GM21360 (cell line): ENCODE data around the gene BHLHE23.

Experiments
- ATAC-seq: cut with Tn5 transposase; IDR thresholded peaks from one replicate; pipeline ENCODE4 v1.9.1; 2021; ENCODE audit warnings: mild to moderate bottlenecking, moderate library complexity; ENCODE audit not compliant: unreplicated experiment

The BHLHE23 gene

GRCh38 chr20:62993856-62994494, 12.8 kb downstream of the BHLHE23 start:
- ATAC-seq, result no peak

GRCh38 chr20:62991863-62992262, 14.9 kb downstream of the BHLHE23 start:
- no peak for ATAC-seq

DNA sequence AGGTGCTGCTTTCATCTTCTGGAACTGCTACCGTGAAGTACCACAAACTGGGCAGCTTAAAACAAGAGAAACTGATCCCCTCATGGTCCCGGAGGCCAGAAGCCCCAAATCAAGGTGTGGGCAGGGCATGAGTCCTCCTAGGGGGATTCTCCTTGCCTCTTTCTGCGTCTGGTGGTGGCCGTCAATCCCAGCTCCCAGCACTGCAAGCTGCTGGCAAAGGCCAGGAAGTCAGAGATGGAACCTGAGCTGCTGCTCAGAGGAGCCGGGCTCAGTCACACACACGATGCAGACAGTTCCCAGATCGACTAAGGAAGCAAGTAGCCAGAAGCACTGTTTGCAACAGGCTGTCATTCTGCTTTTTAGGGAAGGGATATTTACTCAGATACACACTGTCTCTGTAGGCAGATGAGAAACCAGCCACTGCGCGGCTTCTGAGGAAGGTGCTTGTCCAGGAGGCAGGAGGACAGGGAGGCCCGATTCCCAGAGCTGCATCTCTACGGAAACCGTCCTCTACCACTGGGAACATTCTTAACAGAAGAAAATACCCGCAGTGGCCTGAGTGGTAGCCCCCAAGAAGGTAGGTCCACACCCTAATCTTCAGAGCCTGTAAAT, 15.5 kb downstream of the BHLHE23 start:
- ATAC-seq, result no peak

- no peak for ATAC-seq
Observed at GRCh38 chr20:62990306-62990825, 16.4 kb downstream of the BHLHE23 start.

DNA sequence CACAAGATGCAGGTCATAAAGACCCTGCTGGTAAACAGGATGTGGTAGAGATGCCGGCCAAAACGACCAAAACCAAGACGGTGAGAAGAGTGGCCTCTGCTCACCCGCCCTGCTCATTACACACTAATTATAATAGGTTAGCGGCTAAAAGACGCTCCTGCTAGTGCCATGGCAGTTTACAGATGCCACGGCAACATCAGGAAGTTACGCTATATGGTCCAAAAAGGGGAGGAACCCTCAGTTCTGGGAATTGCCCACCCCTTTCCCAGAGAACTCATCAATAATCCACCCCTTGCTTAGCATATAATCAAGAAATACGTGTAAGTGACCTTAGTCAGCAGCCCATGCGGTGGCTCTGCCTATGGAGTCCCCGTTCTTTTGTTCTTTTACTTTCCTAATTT, 17.6 kb downstream of the BHLHE23 start:
- no peak for ATAC-seq

- ATAC-seq, result no peak
Observed at GRCh38 chr20:62987114-62987513, 19.6 kb downstream of the BHLHE23 start.

GRCh38 chr20:62986257-62986800, 20.4 kb downstream of the BHLHE23 start:
- ATAC-seq, result no peak

- no peak for ATAC-seq
Observed at GRCh38 chr20:62985444-62985778, 21.4 kb downstream of the BHLHE23 start.

DNA sequence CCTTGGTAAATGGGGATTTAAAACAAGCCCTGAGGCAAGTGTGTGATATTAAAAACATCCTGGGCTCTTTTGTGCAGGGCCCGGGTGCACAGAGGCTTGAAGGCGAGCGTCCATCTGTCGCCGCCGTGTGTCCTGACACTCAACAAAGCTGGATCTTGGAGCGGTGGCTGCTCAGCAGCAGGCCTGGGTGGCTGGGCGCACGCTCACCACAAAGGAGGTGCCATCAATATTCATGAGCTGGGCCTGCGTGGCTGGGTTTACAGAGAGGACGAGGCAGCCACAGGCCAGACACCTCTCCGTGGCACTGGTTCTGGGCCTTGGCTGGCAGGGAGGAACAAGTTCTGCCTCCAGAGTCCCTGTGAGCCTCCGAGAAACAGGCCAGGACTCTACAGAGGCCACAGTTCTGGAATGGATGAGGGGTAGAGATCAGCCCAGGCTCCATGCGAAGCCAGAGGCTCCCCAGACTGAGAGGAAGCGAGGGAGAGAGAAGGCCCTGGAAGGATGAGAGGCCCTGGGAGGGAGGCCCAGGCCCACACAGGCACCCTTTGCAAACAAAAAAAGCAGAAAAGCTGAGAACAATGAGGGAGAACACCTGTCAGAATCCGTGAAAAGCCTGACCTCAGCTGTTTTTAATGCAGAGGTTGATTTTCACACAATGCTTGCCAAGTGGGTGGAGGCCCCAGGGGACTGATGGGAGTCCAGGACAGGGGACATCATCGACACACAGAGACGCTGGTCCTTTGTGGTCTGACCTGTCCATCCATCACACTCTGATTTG, 21.9 kb downstream of the BHLHE23 start:
- ATAC-seq, result no peak

- ATAC-seq, result no peak
Observed at GRCh38 chr20:62983210-62983609, 23.6 kb downstream of the BHLHE23 start.

DNA sequence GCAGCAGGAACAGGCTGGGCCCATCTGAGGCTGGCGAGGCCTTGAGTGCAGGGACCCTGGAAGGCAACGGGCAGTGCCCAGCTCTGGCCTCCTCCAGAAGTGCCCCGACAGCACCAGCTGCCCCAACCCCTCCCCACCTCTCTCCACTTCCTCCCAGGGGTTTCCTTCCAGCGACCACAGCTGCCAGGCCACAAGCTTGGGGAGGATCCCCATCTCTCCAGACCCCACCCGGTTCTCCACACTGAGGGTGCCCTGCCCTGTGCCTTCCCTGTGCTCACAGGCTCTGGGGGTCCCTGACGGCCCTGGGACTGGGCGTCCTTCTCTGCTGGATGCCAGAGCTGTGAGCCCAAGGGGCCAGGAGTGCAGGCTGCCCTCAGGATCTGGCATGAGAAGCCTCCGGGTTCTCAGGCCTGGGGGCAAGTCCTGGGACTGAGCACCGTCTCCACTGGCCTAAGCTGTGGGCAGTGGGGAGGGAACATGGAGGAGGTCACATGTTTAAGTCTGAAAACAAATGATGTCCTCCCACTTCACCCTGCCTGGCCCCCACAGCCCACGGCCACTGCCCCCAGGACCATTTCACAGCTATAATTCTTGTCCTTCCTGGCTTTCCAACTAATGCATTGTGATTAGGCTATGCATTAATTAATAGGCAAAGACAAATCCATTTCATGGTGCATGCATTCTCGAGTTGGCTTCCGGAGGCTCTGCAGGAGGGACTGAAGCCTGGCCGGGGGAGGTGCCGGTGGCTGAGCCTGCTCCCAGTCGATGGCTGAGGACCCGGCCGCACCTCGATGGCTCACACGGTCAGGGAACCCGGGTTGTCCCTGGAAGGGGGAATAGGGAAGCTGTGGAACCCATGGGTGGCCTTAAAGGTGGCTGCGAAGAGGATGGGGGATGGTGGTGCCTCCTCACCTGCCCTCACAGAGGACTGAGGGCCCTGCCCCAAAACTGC, 24.4 kb downstream of the BHLHE23 start:
- ATAC-seq, result no peak

DNA sequence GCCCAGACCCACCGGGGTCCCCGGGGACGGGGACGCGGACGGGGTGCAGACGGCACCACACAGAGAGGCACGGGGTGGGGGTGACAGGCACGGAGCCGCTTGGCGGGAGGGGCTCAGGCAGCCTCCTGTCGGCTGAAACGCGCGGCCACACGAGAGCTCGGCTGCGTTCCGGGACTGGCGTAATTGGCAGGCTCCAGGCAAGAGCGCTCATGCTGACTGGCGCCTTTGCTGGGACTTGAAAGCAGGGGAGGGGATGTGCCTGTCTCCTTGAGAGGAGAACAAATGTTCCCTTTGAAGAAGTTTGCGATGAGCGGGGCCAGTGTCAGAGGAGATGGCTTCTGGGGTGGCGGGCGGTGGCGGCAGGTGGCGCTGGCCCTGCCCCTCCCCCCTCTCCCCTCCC, 25.8 kb downstream of the BHLHE23 start:
- no peak for ATAC-seq

- no peak for ATAC-seq
Observed at GRCh38 chr20:62980380-62980960, 26.3 kb downstream of the BHLHE23 start.

- no peak for ATAC-seq
Observed at GRCh38 chr20:62979876-62980373, 26.8 kb downstream of the BHLHE23 start.

DNA sequence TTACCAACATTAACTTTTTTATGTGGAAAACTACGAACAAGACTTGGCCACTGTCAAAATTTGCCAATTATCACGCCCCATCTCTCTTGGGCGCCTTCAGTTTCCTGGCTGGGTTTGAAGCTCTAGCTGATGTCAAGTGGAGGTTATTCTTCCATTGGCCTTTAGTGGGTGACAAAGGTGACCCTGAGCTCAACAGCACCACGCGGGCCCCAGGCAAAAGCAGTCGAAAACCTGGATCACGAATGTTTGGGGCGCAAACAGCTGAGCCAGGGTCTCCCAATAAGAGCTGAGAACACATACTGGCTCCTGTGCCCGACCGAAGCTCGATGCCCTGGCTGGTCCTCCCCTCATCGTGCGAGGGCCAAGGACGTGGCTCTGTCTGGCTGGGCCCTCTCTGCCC, 27.5 kb downstream of the BHLHE23 start:
- ATAC-seq, result no peak

- ATAC-seq, result no peak
Observed at GRCh38 chr20:62978561-62978943, 28.2 kb downstream of the BHLHE23 start.

- ATAC-seq, result peak; percentile 60
Observed at GRCh38 chr20:62977613-62978560, 28.9 kb downstream of the BHLHE23 start.

DNA sequence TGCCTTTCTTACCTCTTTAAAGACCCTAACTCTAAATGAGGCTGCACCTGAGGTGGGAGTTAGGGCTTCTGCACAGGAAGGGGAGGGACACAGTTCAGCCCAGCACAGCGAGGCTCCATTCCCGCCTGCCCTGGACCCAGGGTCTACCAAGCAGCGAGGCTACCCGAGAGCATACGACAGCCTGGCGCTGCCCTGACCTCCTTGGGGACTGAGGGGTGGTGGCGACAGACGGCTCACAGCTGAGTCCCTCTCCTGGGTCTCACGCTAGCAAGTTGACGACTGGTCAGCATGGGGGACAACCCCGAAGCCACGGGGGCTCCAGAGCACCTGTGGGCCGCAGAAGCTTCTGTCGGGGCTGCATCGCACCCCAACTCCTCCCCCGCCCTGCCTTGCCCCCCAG, 29.9 kb downstream of the BHLHE23 start:
- no peak for ATAC-seq
